Adipose tissue (tissue), 3 donors: ENCODE data around the gene GJD4. TPM values are rescaled to one million over a fixed set of nuclear protein-coding genes. Genes with fewer than 3 reads are reported as not detected.

Experiments used
- H3K27ac ChIP-seq: one replicate; pipeline ENCODE4 v1.5.1; 2013; ENCODE audit warnings: low read depth, low read length
- WGBS, 3 donors: extraction: QIAGEN DNeasy Blood & Tissue Kit; methylation state at CpG; one replicate each; pipeline ENCODE4 v1.1.7; 2013; 5-methylcytosine and 5-hydroxymethylcytosine counted together
- polyA plus RNA-seq, 3 donors: library from polyadenylated mRNA; stranded (reverse); fragments of 200-250 nt; gene quantifications; one replicate each; pipeline ENCODE4 v1.2.3, GENCODE V29; 2013
- donor health status: healthy with polysubstance abuse.
- donor health status: Bipolar disorder and iron deficiency.
- donor health status: healthy.

The GJD4 gene
- polyA plus RNA-seq, 3 donors = 0.06 TPM; not detected in 2

DNA sequence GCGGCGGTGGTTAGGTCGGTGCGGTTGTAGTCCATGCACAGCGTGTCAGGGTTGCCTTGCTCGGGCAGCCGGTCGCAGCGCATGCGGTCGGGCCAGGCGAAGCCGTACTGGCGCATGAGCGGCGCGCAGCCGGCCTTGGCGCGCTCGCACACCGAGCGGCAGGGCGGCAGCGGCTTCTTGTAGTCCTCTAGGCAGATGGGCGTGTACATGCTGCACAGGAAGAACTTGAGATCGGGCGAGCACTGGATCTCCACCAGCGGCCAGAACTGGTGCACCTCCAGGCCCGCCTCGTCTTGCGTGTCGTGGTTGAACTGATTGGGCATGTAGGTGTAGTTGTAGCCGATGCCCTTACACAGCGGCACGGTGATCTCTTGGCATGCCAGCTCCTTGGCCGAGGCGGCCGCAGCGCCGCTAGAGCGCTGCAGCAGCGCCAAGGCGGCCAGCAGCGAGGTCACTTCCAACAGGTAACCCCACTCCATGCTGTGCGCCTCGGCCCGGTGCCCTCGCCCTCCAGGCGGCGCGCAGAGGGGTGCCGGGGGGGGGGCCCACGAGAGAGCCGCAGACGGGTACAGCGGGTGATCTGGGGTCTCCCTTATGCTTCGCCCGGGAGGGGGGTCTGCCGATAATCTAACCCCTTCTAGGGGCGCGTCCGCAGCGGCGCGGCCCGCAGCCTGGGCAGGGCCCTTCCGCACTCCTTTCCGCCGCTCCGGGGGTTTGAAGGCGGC lies 36.0 kb downstream of the GJD4 start:
- WGBS, 3 donors = 0% methylated on average over 47 to 72 of the region's 72 CpGs
- H3K27ac ChIP-seq = no peak overlapping the region

DNA sequence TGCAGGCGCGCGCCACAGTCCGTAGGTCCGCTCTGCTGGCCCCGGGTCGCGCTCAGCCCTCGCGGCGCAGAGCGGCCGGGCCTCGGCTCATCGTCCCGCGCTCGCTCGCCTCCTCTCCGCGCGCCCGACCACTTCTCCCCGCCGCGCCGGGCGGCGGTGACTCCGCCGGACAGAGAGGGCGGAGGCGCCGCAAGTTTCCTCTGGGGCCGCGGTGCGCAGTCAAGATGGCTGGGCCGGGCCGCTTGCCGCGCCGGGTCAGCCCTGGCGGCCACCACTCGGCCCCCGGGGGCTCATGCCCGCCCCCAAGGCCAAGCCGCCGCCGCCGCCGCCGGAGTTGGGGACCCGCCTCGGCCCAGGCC lies 36.5 kb downstream of the GJD4 start:
- 0% methylated on average over 31 to 54 of the region's 54 CpGs for WGBS, 3 donors
- H3K27ac ChIP-seq = no peak overlapping the region

DNA sequence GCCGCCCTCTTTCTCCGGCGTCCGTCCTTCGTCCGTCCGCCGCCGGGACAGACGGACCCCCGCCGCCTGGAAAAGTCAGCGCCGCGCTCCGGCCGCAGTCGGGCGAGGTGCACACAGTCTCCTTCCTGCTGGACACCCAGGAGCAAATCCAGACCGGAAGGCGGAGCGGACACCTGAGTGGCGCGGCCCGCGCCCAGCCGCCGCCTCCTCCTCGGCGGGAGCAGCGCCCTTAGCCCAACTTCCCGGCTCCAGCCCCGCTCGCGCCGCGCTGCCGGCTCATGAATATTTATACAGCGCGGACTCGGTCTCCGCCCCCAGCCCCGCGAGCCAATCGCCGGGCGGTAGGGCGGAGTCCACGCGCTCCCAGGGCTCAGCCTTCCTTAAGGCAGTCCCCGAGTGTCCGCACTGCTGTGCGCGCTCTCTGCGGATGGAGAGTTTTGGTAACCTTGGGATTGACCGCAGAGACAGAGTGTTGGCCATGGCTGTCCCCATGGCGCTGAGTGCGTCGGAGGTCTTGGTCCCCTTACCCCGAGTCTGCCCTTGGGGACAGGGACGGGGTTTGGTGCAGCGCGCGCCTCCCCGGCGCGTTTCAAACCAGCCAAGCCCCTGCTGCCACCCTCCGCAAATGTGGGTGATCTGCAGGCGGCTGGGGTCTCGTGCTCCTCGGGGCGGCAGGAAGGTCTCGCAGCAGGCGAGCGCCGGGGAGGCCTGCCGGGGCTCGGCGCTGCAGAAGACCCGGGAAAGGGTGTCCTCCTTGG lies 37.1 kb downstream of the GJD4 start, which contains the start of gene FZD8:
TSS of gene FZD8 (minus strand) at position 262 of the 758 bp plus-strand sequence. CDS start 867 bp downstream, outside the sequence.
- WGBS, 3 donors = 0 to 1% (median 0%) methylated on average over 75 to 80 of the region's 80 CpGs
- H3K27ac ChIP-seq = no peak within 1 kb of the TSS

DNA sequence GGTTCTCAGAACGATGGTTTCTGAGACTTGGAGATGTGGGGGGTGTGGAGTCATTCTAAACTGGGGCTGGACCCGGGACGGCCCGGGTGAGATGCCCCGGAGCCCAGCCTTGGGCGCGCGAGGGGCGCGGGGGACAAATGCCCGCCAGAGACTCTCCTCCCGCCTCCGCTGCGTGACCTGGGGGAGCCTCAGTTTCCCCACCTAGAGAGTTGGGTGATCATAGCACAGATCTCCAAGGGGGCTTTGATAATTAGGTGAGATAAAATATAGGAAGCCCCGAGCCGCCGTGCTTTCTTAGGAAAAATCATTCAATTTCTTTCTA lies 37.6 kb downstream of the GJD4 start:
- 1% methylated on average over 17 of the region's 17 CpGs for WGBS, 3 donors
- H3K27ac ChIP-seq = no peak overlapping the region

DNA sequence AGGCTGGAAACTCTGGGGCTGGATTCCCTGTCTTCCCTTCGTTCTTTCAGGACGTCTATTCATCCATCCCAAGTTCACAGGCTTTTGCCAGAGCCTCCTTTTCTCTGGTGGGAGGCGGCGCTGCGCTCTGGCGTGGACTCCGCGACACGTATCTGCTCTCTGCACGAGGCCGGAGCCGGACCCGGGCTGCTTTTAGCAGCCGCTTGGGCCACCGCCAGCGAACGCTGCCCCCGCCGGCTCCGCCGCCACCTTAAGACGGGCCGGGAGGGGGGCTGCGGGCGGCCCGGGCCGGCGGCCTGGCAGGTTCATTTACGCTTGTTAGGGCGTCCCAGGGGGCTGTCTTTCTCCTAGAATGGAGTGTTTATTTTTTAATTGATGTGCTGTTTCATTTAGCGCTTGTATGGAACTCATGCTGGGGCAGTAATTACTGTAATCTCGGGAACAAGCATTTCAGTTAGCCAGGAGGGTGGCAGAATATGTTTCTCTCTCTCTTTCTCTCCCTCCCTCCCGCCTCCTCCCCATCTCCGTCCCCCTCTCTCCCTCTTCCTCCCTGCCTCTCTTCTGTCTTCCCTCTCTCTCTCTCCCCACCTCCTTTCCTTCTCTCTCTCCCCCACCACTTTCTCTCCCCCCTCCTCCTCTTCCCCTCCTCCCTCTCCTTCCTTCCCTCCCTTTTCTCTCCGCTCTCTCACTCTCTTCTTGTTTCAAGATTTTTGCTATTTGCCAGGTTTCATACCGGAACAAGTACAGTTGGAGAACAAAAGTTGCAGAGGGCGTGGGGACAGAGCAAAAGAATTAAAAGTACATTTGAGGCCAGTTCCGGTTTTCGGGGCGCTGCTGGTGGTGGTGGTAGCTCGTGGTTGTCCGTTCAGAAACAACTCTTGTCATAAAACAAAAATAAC lies 38.3 kb downstream of the GJD4 start:
- H3K27ac ChIP-seq = no peak overlapping the region
- 1 to 2% (median 1%) methylated on average over 42 of the region's 42 CpGs for WGBS, 3 donors

DNA sequence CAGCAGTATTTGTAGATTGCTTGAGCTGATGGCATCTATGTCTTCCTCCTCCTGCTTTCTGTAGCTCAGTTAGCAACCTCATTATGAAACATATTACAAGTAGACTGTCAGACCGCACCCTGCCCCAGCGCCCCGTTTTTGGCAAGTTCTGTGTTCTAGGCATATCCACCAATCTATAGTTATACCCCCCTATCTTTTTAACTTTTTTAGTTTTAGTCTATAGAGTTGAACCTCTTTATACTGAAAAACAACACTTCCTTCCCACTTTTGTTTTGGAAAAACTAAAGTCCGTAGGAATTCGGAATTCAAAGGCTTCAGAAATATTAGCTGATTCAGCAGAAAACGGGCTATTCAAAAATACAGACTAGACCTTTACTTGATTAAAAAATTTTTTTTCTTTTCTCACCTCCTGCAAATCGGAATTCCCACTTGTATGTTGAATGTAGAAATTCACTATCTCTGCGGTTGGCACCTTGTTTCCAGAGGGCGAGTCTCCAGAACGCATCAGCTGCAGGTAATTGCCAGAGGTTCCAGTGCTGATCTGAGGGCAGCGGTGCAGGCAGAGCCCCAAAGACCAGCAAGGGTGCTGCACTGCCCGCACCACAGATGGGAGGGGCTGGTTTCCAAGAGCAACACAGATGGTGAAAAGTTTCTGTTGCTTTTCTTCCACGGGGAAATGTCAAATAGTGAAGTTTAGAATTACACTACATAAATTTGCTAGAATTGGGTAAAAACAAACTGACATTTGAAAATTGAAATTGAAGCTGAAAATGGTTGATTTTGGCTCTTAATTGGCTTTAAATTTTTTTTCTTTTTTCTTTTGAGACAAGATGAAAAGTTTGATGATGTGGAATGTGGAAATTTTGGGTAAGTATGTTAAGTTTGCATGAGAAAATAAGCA lies 39.2 kb downstream of the GJD4 start:
- 15 to 37% (median 19%) methylated on average over 13 of the region's 13 CpGs for WGBS, 3 donors
- H3K27ac ChIP-seq = no peak overlapping the region

DNA sequence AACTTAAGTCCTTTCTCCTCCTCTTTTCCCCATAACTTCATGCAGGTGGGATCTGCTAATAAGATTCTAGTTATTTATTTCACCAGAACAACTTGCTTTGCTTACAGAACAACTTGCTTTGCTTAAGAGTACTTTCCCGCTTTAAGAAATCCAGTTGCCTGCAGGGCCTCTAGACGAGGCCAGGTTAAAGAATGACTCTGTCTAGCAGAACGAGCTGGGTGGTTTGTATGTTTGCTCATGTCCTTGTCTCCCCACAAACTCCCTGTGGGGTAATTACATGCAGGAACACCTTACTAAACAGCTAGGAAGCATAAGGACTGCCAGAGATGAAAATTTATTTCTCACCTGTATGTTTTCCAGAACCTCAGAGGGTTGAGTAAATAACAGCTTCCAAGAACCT lies 45.8 kb downstream of the GJD4 start:
- WGBS, 3 donors = 62 to 94% (median 84%) methylated on average over 3 of the region's 3 CpGs
- H3K27ac ChIP-seq = no peak overlapping the region

DNA sequence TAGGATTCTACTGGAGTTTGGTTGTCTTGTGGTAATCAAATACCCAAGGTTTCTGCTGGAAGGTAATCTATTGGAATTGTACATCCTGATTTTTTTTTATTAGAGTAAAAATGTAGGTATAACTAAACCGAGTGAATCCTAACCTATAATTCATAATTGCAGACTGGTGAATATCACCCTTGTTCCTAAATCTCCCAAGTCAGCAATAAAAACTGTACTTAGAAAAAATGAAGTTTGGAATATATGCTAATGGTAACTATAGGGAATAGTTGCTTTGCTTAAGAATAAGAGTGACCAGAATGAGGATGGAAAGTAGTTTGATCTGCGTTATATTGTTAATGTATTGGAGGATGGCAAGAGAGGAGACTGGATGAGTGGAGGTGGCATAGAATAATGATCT lies 47.7 kb downstream of the GJD4 start:
- H3K27ac ChIP-seq = no peak overlapping the region
- 81 to 90% (median 88%) methylated on average over 2 of the region's 2 CpGs for WGBS, 3 donors

DNA sequence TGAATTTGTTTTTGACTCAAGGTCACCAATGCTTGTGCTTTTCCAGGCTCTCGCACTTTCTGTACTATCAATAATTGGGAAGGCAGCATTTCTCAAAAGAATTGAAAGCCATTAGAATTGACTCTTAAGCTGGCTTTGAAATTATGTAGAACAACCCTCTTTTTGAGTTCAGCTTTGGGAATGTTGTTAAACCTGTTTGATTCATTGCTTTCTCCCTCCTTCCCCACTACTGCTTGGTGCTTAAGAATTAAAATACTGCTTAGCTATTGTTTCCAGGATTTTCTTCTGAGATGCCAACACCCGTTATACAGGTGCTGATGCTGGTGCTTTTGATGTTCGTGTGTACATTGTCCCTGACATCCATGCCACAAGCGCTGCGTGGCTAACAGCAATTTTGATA lies 52.5 kb downstream of the GJD4 start:
- WGBS, 3 donors = 64 to 94% (median 82%) methylated on average over 5 of the region's 5 CpGs
- H3K27ac ChIP-seq = no peak overlapping the region

Other genes with a start within 250 kb of the GJD4 start
- gene FZD8, start 37.0 kb downstream of the GJD4 start, polyA plus RNA-seq = 10 to 100 TPM in 1 of 3 donors, 1 to 10 TPM in 2; 2.2 to 12.1 (median 2.7) TPM